OCI-LY3 (cell line): ENCODE results near the gene FUT7.

Experiments
- CTCF ChIP-seq: fragments of 200-600, 300-600 bp; sonication (generic); IDR thresholded peaks from 2 replicates; pipeline ENCODE4 v1.5.1; 2014; ENCODE audit warnings: antibody characterized with exemption, low read length, low read depth
- EZH2phosphoT487 ChIP-seq: fragments of 200-600 bp; shearing (Covaris generic); IDR thresholded peaks from 2 replicates; pipeline ENCODE4 v1.6.1; 2018; ENCODE audit warnings: antibody characterized with exemption, mixed run types, low read depth

DNA sequence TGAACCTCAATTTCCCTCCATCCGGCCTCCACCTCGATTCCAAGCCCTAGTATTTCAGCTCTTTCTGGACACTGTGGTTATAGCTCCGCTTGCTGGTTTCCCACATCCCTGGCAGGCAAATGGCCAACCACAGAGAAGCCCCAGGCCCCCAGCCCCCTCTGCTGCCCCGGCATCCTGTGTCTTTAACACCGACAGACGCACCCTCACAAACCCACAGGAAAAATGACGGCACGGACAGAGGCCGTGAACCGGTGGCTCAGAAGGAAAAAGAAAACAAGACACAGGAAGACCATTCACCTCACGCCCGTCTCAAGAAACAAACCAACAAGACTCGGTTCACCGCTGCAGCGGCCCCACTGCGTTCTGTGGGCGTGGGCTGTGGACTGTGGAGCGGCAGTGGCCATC is 34.1 kb downstream of the FUT7 start:
- TF ChIP-seq CTCF (no peak), EZH2phosphoT487 (no peak)
